ENCODE results near the gene FRMD5.

DNA sequence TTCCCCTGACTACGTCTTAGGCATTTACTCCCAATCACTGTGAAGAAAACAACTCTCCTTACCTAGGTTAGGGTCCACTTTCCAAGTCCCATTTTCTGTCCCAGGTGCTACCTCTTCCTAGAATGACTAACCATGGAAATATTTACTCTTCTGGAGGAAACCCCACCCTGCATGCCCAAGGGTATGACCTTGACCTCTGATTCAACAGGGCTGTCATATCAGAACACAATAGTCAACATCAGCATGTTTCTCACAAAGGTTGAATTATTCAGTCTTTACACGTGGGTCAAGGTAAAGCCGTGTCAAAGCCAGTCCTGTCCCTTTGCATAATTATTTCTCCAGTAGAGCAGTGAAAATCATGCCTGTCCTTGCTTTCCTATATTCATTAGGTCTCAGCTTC lies 4.3 kb upstream of the FRMD5 start:
- no peak for TF ChIP-seq CTCF (IDR thresholded peaks at IDR 0.05; ENCODE audit: low read length)
- no peak for TF ChIP-seq EZH2 (optimal IDR thresholded peaks at IDR 0.05; ENCODE audit: low read depth, low read length)
- no peak for TF ChIP-seq EZH2phosphoT487 (IDR thresholded peaks at IDR 0.05; ENCODE audit: low read length)

Measured in MM.1S (cell line).